GM12874 (cell line): Measurements from ENCODE around the gene SRP54.
A peak's percentile ranks its signal among the peaks of the same experiment; 100 is the strongest.

Source experiments
- CTCF ChIP-seq: IDR thresholded peaks from 2 replicates; pipeline ENCODE4 v1.5.1; 2011; ENCODE audit warnings: low read depth, mild to moderate bottlenecking, control low read depth, low read length, moderate library complexity; ENCODE audit not compliant: insufficient read depth

SRP54 gene

GRCh38 chr14:34970665-34971064 lies 12.1 kb upstream of the SRP54 start:
- no peak for TF ChIP-seq CTCF

GRCh38 chr14:34971381-34971780 lies 11.4 kb upstream of the SRP54 start:
- TF ChIP-seq CTCF, result no peak

DNA sequence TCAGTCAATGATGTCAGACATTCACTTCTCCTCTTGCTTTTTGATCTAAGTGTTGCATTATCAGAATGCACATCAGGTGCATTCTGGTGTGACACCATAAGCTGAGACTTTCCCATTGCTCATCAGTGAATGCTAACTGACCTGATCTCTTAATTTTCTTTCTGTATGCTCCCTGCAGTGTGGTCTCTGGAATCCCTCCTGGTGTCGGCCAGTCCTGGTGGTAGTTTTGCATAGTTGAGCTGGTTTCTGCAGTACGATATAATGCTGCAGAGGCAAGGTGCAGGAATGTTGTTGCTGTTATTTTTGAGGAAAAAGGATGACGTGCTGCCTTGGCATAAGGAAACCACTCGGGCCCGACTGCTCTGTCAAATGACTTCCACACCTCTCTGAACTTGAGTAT lies 11.0 kb upstream of the SRP54 start:
- no peak for TF ChIP-seq CTCF

DNA sequence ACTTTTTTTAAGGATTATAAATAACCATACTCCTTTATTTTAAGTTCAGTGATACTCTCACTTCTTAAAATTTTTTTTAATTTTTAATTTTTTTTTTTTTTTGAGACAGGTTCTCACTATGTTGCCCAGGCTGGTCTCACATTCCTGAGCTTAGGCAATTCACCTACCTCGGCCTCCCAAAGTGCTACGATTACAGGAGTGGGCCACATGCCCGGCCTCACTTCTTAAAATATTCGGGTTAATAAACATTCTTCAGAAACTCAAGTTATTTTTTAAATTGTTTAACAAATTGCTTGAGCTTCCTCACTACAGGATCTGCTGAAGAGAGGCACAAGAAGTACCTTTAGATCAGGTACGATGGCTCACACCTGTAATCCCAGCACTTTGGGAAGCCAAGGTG lies 4.3 kb upstream of the SRP54 start:
- no peak for TF ChIP-seq CTCF

GRCh38 chr14:34980337-34980900 lies 2.4 kb upstream of the SRP54 start:
- no peak for TF ChIP-seq CTCF

DNA sequence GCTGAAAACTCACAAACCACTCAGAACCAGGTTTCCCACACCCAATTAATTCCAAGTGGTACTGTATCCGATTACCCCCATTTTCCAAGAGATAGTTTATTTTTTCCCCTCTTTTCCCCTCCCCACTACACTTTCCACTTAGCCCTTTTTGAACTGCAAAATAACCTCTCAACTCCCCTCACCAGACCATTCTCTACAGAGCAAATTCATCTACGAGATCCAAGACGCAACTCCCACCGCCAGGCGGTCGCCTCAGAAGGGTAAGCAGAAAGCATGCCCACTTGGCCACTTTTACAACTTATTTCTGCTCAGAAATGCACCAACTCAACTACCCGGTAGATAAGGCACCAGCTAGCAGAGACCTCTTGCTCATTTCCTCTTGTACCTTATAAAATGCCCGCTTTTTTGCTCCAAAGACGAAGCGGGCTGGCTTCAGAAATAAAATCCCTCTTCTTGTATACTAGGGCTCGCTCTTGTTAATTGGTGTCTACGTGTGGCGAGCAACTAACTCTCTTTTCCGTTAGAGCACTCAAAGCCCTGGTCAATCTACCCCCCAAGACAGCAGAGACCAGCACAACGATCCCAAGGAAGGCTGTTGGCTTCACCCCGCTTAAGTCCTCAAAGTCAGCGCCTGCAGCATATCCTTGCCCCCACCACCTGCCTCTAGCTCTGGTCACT lies 910 bp upstream of the SRP54 start:
- TF ChIP-seq CTCF, result peak; percentile 41; the same call in 1 of the 2 replicates

DNA sequence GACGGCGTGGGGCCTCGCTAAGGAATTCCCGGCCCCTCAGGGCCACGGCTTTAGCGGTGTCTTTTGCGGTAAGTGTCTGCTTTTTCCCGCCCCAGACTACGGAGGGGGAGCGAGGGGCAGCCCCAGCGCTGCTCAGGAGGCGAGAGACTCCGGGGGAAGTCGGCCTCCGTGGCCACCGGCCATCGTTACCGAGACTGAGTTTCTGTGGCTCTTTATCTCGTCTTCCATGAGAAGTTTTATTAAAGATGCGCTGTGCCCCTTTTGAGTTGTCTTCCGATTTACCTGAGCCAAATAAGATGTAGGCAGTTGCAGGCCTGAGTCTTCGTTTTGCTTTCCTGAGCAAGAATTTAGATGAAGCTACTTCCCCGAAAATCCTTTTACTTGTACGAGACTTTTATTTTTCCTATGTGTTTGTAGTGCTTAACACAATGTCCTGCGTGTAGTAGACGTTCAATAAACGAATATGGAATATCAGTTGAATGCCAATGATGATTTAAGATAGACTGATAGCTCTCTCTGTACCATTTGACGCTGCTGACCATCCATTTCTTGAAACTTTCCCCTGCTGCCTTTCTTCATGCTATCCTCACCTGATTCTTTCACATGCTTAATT lies 462 bp downstream of the SRP54 start:
- no peak for TF ChIP-seq CTCF
